GM21390 (cell line): ENCODE measurements around the gene VAV1.
"Not testable (repeated sequence)": the region's sequence is repeated elsewhere in the genome, so short reads cannot be mapped to it uniquely, and the experiment has no call there.

Source experiments
- ATAC-seq: cut with Tn5 transposase; IDR thresholded peaks from one replicate; pipeline ENCODE4 v1.9.1; 2021; ENCODE audit not compliant: unreplicated experiment

Gene VAV1

DNA sequence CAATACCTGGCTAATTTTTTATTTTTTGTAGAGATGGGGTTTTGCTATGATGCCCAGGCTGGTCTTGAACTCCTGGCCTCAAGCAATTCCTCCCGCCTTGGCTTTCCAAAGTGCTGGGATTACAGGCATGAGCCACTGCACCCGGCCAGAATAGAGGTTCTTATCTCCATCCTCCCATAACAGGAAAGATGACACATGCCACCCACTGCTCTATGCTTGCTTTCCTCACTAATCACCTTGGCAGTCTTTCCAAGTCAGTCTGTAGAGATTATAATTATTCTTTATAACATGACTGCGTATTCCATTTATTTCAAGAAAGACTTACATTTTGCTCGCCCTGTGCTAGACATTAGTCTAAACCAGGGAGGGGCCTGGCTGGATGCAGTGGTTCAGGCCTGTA is 6.7 kb downstream of the VAV1 start:
- ATAC-seq = no peak

DNA sequence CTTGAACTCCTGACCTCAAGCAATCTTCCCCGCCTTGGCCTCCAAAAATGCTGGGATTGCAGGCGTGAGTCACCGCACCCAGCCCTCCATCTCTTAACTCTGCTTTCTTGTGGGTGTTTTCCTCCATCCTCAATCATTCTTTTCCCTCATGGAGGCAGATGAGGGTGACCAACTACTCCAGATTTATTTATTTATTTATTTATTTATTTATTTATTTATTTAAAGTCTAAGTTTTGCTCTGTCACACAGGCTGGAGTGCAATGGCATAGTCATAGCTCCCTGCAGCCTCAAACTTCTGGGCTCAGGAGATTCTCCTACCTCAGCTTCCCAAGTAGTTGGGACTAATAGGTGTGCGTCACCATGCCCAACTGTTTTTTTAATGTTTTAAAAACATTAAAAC is 14.9 kb downstream of the VAV1 start:
- ATAC-seq = no peak

DNA sequence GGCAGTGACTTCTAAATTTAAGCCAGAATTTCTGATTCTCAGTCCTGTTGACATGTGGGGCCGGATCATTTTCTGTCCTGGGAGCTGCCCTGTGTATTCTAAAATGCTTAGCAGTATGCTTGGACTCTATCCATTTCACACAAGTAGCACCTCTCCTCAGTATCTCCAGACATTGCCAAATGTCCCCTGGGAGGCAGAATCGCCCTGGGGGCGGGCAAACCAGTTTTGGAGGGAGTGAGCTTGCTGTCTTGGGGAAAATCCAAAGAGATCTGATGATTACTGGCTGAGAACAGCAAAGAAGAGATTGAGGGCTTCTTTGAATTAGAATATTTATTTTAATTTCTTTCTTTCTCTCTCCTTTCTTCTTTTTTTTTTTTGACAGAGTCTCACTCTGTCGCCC is 16.4 kb downstream of the VAV1 start:
- ATAC-seq = no peak

DNA sequence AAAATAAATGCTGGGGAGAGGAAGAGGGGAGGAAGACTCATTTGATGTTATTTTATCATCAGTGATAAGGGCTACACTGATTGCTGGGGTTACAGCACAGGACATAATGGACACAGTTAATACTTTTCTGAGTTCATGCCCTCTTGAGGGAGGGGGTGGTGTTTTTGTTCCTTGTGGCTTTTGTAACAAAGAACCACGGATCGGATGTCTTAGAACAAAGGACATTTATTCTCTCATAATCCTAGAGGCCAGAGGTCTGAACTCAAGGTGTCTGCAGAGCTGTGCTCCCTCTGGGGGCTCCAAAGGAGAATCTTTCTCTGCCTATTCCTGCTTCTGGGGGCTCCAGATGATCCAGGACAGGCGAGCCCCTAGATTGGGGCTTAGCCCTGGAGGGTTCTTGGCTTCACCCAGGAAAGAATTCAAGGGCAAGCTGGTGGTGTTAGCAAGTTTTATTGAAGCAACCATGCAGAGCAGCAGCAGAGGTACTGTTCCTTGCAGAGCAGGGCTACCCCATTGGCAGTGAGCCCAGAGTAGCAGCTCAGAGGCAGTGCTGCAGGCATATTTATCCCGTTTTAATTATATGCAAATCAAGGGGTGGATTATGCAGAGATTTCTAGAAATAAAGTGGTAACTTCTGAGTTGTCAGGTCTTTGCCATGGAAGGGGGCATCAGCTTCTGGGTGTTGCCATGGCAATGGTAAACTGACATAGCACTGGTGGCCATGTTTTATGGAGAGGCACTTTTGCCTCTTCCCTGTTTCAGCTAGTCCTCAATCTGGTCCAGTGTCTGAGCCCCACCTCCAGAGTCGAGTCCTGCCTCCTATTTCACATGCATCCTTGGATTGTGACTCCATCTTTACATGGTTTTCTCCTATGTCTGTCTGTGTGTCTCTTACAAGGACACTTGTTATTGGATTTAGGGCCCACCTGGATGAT is 18.0 kb downstream of the VAV1 start:
- ATAC-seq = no peak

DNA sequence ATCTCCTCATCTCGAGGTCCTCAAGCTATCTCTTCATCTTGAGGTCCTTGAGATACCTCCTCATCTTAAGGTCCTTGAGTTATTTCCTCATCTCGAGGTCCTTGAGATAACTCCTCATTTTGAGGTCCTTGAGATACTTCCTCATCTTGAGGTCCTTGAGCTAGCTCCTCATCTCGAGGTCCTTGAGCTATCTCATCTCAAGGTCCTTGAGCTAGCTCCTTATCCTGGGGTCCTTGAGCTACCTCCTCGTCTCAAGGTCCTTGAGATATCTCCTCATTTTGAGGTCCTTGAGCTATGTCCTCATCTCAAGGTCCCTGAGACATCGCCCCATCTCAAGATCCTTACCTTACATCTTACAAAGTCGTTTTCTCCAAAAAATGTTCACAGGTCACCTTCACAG is 18.7 kb downstream of the VAV1 start:
- ATAC-seq = no peak

DNA sequence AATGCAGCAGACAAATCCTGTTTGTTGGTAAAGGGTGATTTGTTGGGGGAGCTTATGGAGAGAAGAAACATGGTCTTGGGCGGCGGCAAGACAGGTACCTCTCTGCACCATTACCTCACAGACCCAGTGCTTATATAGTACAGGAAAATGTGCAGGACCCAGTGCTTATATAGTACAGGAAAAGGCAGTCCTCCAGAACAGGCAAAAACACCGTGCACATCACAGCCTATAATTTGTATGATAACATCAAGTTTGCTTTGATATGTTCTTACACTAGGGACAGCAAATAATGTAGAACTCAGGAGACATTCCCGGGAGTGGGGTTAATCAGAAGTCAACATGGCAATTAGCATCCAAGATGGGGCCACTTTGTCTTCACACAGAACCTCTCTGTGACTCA is 20.9 kb downstream of the VAV1 start:
- ATAC-seq = no peak

DNA sequence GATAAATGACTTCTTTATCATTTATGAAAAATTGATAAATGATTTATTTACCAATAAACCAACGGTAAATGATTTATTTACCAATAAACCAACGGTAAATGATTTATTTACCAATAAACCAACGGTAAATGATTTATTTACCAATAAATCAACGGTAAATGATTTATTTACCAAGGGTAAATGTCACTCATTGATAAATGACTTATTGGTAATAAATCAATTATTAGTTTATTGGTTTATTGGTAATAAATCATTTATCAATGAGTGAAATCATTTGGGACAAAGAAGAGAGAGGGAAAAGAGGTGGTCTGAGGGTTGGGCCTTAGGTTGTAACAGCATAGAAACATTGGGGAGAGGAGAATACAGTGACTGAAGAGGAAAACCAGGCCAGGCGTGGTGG is 21.5 kb downstream of the VAV1 start:
- ATAC-seq = no peak

DNA sequence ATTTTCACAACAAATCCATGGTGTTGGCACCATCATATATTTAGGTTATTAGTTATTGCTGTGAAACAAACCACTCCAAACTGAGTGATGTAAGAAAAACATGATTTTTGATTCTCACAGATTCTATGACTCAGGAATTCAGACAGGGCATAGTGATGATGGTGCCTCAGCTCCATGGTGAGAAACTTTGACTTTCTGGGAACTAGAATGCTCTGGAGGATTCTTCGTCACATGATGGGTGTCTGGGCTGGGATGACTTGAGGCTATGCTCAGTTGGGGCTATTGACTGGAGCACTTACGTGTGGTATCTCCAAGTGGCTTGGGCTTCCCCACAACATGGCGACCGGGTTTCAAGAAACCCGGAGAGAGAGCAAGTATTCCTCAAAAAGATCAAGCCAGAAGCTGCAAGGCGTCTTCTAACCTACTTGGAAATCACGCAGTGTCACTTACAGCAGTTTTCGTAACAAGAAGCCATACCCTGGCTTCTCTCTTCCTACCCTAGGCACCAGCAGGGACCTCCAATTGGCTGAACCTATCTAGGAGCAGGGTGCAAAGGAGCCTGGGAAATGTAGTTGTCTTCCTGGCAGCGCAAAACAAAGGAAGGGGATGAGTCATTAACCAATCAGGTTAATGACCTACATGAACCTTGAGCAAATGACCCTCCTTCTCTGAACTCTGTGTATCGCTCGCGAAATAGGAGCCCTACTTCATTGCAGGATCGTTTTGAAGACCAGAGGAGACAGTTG is 22.4 kb downstream of the VAV1 start:
- no peak for ATAC-seq

DNA sequence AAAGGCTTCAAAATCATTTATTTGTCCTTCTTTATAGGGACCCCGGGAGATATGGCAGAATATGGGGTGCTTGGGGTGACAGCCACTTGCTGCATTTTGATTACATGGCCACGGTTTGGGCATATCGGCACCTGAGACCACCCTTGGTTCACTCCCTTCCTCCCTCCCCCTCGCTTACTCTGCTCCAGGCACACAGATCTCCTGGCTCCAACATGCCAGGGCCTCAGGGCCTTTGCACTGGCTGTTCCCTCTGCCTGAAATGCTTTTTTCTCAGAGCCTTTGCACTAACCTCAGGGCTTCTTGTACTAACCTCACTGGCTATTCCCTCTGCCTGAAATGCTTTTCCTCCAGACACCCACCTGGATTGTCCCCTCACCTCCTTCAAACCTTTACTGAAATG is 23.8 kb downstream of the VAV1 start:
- no peak for ATAC-seq

DNA sequence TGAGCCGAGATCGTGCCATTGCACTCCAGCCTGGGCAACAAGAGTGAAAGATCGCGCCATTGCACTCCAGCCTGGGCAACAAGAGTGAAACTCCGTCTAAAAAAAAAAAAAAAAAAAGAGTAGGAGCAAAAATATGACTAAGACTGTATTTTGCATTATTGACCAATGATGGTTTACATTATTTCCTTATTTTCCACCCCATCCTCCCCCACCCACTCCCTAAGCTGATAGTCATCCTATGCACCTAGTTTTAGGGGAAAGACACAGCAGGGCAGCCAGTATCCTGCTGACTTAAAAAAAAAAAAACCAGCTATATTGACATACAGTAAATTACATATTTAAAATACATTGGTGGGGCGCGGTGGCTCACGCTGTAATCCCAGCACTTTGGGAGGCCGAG is 25.1 kb downstream of the VAV1 start:
- no peak for ATAC-seq

DNA sequence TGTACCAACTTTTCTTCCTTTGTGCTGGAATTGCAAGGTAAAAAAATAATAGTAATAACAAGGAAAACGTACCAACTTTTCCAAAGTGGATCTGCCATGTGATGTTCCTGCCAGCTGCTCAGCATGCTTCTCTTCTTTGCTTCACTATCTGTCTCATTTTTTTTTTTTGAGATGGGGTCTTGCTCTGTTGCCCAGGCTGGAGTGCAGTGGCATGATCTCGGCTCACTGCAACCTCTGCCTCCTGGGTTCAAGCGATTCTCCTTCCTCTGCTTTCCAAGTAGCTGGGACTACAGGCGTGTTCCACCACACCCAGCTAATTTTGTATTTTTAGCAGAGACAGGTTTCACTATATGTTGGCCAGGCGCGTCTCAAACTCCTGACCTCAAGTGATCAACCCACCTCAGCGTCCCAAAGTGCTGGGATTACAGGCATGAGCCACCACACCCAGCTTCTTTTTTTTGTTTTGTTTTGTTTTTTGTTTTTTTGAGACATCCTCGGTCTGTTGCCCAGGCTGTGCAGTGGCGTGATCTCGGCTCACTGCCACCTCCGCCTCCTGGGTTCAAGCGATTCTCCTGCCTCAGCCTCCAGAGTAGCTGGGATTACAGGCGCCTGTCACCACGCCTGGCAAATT is 27.8 kb downstream of the VAV1 start:
- not testable (repeated sequence) for ATAC-seq

DNA sequence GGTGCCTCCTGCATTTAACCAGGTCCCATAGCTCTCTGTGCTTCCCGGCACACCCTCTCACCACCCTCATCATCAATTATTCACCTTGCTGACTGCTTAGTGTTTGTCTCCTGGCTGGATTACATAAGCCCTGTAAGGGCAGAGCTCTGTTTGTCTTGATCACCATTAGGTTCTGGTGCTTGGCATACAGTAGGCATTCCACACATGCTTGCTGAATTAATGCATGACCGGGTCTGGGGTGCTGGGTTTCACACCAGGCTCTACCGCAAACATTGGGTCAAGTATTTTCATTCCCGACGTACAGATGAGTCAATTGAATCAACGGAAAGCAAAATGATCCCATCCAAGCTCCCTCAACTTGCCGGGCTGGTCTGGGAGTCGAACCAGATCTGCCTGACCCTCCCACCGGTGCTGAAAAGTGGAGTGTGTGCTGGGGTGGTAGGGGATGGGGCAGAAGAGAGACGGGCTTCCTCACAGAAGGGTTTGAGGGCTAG is 28.5 kb downstream of the VAV1 start:
- no peak for ATAC-seq

DNA sequence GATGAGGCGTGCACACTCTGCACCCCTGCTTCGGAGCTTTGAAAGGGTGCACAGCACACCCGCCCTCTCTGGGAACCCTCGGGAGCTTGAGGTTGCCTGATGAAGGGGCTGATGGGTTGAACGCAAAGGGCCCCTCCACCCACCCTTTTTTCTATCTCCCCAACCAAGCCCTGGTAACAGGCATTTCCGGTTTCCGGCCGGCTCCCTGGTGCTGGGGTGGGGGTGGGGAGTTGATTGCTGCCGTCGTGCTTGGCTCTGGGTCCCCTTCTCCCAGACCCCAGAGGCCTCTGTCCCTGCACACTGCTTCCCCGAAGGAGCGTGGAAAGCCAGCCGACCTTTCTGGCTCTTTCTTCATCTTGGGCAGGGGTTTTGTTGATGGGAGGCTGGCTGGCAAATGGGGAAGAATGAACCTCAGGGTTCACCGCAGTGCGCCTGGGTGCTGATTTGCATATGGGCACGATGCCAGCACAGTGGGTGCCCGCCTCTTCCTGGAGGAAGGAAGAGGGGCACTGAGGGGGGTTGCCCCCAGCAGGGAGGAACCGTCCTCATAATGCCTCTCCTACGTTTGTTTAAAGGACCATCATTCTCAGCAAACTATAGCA is 29.1 kb downstream of the VAV1 start:
- no peak for ATAC-seq

DNA sequence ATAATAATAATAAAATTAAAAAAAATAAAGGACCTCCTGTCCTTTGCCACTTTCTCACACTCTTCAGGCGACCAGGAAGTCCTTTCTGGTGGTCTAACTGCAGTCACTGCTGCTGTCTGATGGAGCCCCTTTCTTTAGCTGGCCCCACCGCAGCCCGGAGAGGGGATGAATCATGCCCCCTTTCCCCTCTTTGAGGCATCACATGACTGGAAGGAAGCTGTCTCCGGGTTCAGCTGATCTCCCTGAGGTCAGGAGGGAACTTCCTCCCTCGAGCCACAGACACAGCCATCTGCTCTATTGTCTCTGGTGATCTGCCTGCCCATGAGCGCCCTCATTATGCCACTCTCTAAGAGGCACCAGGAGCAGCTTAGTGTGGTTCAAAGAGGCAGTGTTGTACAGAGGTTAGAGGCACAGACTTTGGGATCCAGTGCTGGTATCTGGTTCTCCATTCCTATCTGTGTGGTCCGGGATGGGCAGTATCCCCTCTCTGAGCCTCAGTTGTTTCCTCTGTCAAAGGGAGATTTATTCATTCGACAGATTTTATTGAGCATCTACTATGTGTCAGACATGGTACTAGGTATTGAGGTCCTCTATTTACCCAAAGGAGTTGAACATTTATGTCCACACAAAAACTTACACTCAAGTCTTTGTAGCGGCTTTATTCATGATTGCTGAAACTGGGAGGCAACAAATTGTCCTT is 30.0 kb downstream of the VAV1 start:
- no peak for ATAC-seq

DNA sequence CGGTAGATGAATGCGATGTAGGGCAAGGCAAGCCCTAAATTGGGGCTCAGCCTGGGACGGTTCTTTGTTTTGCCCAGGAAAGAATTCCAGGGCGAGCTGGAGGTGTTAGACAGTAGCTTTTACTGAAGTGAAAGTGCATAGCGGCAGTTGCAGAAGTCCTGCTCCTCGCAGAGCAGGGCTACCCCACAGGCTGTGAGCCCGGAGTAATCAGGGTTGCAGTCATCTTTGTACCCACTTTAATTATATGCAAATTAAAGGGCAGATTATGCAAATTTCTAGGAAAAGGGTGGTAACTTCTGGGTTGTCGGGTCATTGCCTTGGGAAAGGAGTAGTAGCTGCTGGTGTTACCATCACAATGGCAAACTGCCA is 30.5 kb downstream of the VAV1 start:
- no peak for ATAC-seq

DNA sequence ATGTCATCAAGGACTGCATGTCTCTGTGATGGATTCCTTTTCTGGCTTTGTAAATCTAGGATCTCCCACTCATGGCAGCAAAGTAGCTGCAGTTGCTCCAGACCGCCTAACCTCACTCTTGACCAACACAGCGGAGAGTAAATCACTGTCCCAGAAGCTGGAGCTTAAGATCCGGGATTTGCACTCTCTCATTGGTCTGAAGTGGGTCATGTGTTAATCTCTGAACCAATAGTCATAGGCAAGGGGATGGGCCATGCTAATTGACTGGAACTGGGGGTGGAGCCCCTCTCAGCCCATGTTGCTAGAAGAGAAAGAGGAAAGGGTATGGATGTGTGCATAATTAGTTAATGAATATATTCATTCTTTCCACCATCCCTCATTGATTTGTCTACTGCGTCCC is 34.0 kb downstream of the VAV1 start:
- ATAC-seq = no peak

DNA sequence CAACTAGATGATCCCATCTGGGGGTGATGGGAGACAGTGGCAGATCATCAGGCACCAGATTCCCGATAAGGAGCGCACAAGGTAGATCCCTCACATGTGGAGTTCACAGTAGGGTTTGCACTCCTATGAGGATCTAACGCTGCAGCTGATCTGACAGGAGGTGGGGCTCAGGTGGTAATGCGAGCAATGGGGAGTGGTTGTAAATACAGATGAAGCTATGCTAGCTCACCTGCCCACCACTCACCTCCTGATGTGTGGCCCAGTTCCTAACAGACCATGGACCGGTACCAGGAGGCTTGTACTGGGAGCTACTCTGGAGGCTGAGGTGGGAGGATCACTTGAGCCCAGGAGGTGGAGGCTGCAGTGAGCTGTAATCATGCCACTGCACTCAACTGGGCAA is 34.8 kb downstream of the VAV1 start:
- ATAC-seq = no peak

DNA sequence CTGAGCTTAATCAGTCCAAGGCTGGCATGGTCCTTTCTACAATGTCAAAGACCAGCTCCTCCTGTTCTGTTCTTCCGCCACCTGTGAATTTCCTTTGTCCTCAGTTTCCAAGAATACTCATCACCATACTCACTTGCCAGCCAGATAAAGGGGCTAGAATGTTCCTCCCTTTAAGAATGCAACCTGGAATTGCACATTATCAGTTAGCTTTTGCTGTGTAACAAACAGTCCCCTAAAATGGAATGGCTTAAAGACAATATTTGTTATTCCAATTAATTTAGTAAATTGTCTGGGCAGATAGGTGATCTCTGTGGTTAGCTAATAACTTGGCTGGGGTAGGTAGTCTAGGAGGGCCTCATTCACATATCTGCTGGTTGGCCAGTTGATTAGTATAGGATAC is 36.0 kb downstream of the VAV1 start:
- no peak for ATAC-seq

DNA sequence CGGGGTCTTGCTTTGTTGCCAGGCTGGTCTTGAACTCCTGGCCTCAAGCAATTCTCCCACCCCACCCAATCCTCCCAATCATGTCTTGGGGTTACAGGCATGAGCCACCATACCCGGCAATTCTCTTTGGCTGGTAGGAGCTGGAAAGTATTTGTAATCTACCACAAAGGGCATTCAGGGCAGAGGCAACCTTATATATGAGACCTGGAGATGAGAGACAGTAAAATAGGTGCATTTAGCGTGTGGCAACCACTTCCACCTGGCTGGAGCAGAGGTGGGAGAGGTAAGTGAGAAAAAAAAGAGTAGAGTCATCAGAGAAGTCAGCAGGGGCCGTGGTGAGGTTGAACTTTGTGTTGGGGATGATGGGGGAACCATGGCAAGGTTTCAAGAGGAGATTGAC is 36.8 kb downstream of the VAV1 start:
- no peak for ATAC-seq

DNA sequence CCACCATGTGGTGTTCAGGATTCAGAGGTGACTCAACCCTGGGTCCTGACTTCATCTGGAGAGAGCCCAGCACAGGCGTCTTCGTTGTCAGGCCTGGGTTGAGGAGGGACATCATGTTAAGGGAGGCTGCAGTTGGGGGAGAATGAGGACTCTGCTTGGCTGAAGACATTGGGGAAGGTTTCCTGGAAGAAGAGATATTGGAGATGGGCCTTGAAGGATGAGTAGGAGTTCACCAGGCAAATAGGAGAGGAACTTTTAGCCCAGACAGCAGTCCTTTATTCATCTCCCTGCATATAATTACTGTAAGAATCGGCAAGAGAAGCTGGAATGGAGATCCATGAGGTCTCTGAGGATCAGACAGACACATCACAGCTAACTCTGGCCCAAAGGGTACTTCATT is 38.9 kb downstream of the VAV1 start:
- ATAC-seq = no peak

DNA sequence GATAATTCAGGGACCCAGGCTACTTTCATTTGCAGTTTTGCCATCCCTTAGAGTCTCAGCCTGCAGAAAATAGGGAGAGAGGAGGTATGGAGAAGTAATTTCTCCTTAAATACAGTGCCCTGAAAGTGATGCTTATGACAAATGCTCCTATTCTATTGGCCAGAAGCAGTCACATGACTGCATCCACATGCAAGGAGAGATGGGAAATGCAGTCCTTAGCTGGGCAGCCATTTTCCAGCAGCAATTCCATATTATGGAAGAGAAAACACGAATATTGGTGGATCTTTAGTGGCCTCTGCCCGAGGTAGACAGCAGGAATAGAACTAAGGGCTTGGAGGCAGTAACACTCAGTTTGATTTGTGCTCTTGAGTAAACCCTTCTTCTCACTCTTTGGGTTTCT is 39.4 kb downstream of the VAV1 start:
- no peak for ATAC-seq
